IMR-90 (cell line): Measurements from ENCODE around the gene E2F4. TPM values are rescaled to one million over a fixed set of nuclear protein-coding genes. Genes with fewer than 3 reads are reported as not detected.

Source experiments
- ATAC-seq: fragments of 200-7000 bp; cut with Tn5 transposase; 2 replicates; pipeline ENCODE4 v1.9.1; 2020; ENCODE audit warnings: low read depth, mild to moderate bottlenecking, moderate library complexity
- BruUV-seq: library from RNA; stranded (reverse); fragments of 400-500 nt; replicated peaks from 2 replicates; lab custom pipeline; 2021; lab: Mats Ljungman, UMichigan
- CTCF ChIA-PET: fragments of 300-600 bp; formaldehyde crosslinking; extraction: SDS; loops from one replicate; lab custom pipeline; 2021; ENCODE audit warnings: antibody characterized with exemption; lab: Yijun Ruan, JAX
- POLR2A ChIA-PET: fragments of 300-600 bp; sonication (Branson Sonifier 250); formaldehyde crosslinking; loops from one replicate; lab custom pipeline; 2022; ENCODE audit warnings: antibody characterized with exemption; ENCODE audit not compliant: unreplicated experiment; lab: Charles Lee
- DNase-seq: peaks from one replicate; pipeline ENCODE4 v3.0.0; 2013
- H2AFZ ChIP-seq: replicated peaks from 2 replicates; pipeline ENCODE3; 2013; ENCODE audit warnings: low read length, mild to moderate bottlenecking; ENCODE audit not compliant: poor library complexity
- H2AK5ac ChIP-seq: 2 replicates; pipeline ENCODE4 v1.6.1; 2013; ENCODE audit warnings: low read depth, low read length, inconsistent platforms
- H2AK9ac ChIP-seq: replicated peaks from 2 replicates; pipeline ENCODE3; 2013; ENCODE audit warnings: mild to moderate bottlenecking, low read depth, low read length, moderate library complexity; ENCODE audit not compliant: poor library complexity
- H2BK120ac ChIP-seq: 2 replicates; pipeline ENCODE4 v1.6.1; 2013; ENCODE audit warnings: low read depth, low read length, inconsistent platforms
- H2BK15ac ChIP-seq: 3 replicates; pipeline ENCODE4 v1.6.1; 2013; ENCODE audit warnings: low read depth, low read length, inconsistent platforms
- H2BK20ac ChIP-seq: 2 replicates; pipeline ENCODE4 v1.6.1; 2013; ENCODE audit warnings: low read depth, mild to moderate bottlenecking, inconsistent platforms, low read length, moderate library complexity
- H2BK5ac ChIP-seq: 2 replicates; pipeline ENCODE4 v1.6.1; 2013; ENCODE audit warnings: mild to moderate bottlenecking, low read depth, low read length, inconsistent platforms; ENCODE audit not compliant: poor library complexity, severe bottlenecking
- H3K14ac ChIP-seq: replicated peaks from 2 replicates; pipeline ENCODE4 v1.6.1; 2013; ENCODE audit warnings: low read depth, low read length, inconsistent platforms
- H3K18ac ChIP-seq: 2 replicates; pipeline ENCODE4 v1.6.1; 2013; ENCODE audit warnings: low read depth, low read length, control low read depth
- H3K23ac ChIP-seq: 2 replicates; pipeline ENCODE4 v1.6.1; 2013; ENCODE audit warnings: low read depth, low read length, inconsistent platforms
- H3K27ac ChIP-seq: 2 replicates; pipeline ENCODE4 v1.5.1; 2013; ENCODE audit warnings: mild to moderate bottlenecking, control low read depth, low read length; ENCODE audit not compliant: insufficient read depth
- H3K27me3 ChIP-seq: 2 replicates; pipeline ENCODE4 v1.6.1; 2013; ENCODE audit warnings: low read length; ENCODE audit not compliant: control insufficient read depth, insufficient read depth
- H3K36me3 ChIP-seq: 2 replicates; pipeline ENCODE4 v1.6.1; 2013; ENCODE audit warnings: low read length, mixed read lengths; ENCODE audit not compliant: control insufficient read depth, insufficient read depth
- H3K4ac ChIP-seq: 2 replicates; pipeline ENCODE4 v1.6.1; 2013; ENCODE audit warnings: low read depth, low read length, inconsistent platforms
- H3K4me1 ChIP-seq: 2 replicates; pipeline ENCODE4 v1.6.1; 2013; ENCODE audit warnings: low read length, mixed read lengths; ENCODE audit not compliant: control insufficient read depth, insufficient read depth
- H3K4me2 ChIP-seq: 2 replicates; pipeline ENCODE4 v1.6.1; 2013; ENCODE audit warnings: low read depth, mild to moderate bottlenecking, control low read depth, low read length, moderate library complexity
- H3K4me3 ChIP-seq: 2 replicates; pipeline ENCODE4 v1.5.1; 2013; ENCODE audit warnings: low read depth, mild to moderate bottlenecking, control low read depth, low read length, moderate library complexity; ENCODE audit not compliant: insufficient read depth
- H3K56ac ChIP-seq: 2 replicates; pipeline ENCODE4 v1.6.1; 2013; ENCODE audit warnings: low read length, inconsistent platforms; ENCODE audit not compliant: insufficient read depth; ENCODE audit errors: extremely low read depth
- H3K79me1 ChIP-seq, 2 experiments: 2 replicates each; pipeline ENCODE4 v1.6.1; 2013; ENCODE audit warnings: low read length in 2 of 2, inconsistent platforms in 1 of 2, low read depth in 1 of 2
- H3K9ac ChIP-seq: 2 replicates; pipeline ENCODE4 v1.6.1; 2013; ENCODE audit warnings: low read depth, low read length, control low read depth
- H3K9me1 ChIP-seq: 2 replicates; pipeline ENCODE4 v1.6.1; 2013; ENCODE audit warnings: low read length, inconsistent platforms; ENCODE audit not compliant: insufficient read depth
- H3K9me3 ChIP-seq: 2 replicates; pipeline ENCODE4 v1.6.1; 2013; ENCODE audit warnings: low read length; ENCODE audit not compliant: control insufficient read depth, insufficient read depth
- H4K20me1 ChIP-seq: 2 replicates; pipeline ENCODE4 v1.6.1; 2013; ENCODE audit warnings: low read length, inconsistent platforms; ENCODE audit not compliant: insufficient read depth
- H4K5ac ChIP-seq: 2 replicates; pipeline ENCODE4 v1.6.1; 2013; ENCODE audit warnings: mild to moderate bottlenecking, low read depth, low read length, control low read depth
- H4K8ac ChIP-seq, 2 experiments: 2 replicates each; pipeline ENCODE4 v1.6.1; 2013; ENCODE audit warnings: low read depth in 2 of 2, low read length in 2 of 2, control low read depth in 1 of 2, inconsistent platforms in 1 of 2
- H4K91ac ChIP-seq: 2 replicates; pipeline ENCODE4 v1.6.1; 2013; ENCODE audit warnings: low read depth, low read length, inconsistent platforms; ENCODE audit not compliant: insufficient read depth
- CTCF ChIP-seq: conservative IDR thresholded peaks from 2 replicates; pipeline ENCODE4 v1.5.1; 2012; ENCODE audit warnings: mild to moderate bottlenecking, low read depth, low read length, improper control_type of control experiment
- MXI1 ChIP-seq: IDR thresholded peaks from 2 replicates; pipeline ENCODE4 v1.6.1; 2012; ENCODE audit warnings: low read depth, mild to moderate bottlenecking, low read length, moderate library complexity, borderline replicate concordance
- RAD21 ChIP-seq: IDR thresholded peaks from 2 replicates; pipeline ENCODE4 v1.6.1; 2012; ENCODE audit warnings: low read length, improper control_type of control experiment
- RCOR1 ChIP-seq: IDR thresholded peaks from 2 replicates; pipeline ENCODE4 v1.6.1; 2012; ENCODE audit warnings: mild to moderate bottlenecking, low read length, improper control_type of control experiment; ENCODE audit not compliant: insufficient replicate concordance
- RFX5 ChIP-seq: IDR thresholded peaks from 2 replicates; pipeline ENCODE4 v1.8.0; 2012; ENCODE audit warnings: low read depth, mild to moderate bottlenecking, low read length, moderate library complexity
- USF2 ChIP-seq: fragments of 150-350 bp; IDR thresholded peaks from 2 replicates; pipeline ENCODE4 v1.6.1; 2017; ENCODE audit warnings: mild to moderate bottlenecking, antibody characterized with exemption, low read length, low read depth
- WGBS, 2 experiments: methylation state at CpG; one replicate each; pipeline versions ENCODE4 v1.1.5 to v1.1.7; 2013; ENCODE audit warnings: missing lambda C conversion rate in 2 of 2; ENCODE audit not compliant: insufficient read length in 1 of 2; ENCODE audit errors: extremely low coverage in 2 of 2; 5-methylcytosine and 5-hydroxymethylcytosine counted together
- dilution Hi-C: fragments of 300-500 bp; cut with HindIII; formaldehyde crosslinking; loops from one replicate; pipeline ENCODE4 v1.14.3; 2018; ENCODE audit warnings: low sequenced_read_pairs; ENCODE audit not compliant: unreplicated experiment
- in situ Hi-C: fragments of 300-500 bp; cut with MboI; formaldehyde crosslinking; loops from 3 replicates; pipeline ENCODE4 v1.14.3; 2019; ENCODE audit warnings: low sequenced_read_pairs, inconsistent platforms, mixed read lengths
- intact Hi-C: fragments of 100-400 bp; cut with micrococcal nuclease; formaldehyde crosslinking; loops from 2 replicates; pipeline ENCODE4 v1.10.0; 2022
- polyA plus RNA-seq, 3 experiments: library from polyadenylated mRNA; depleted of rRNA; stranded (reverse); fragments of >200 nt; gene quantifications; 2 replicates each; pipeline ENCODE4 v1.2.3, GENCODE V29; 2012; ENCODE audit warnings: low replicate concordance in 1 of 3
- total RNA-seq: library from RNA; depleted of rRNA; stranded (reverse); fragments of >200 nt; gene quantifications from 2 replicates; pipeline ENCODE4 v1.2.3, GENCODE V29; 2012

Gene E2F4
- total and polyA plus RNA-seq, 2 of the 4 experiments (the other 2 are of a cell fraction), result 63.4 to 103 TPM

- Histone ChIP-seq H4K91ac (peak overlapping the region; percentile 24; the same call in 1 of the 2 replicates), H3K4me3 (no peak overlapping the region), H3K9me3 (no peaks in the 10 kb centered on the region), H3K4me1 (peaks cover 31% of the 10 kb centered on the region), H2AK5ac (peak overlapping the region; percentile 66), H2BK5ac (no peak overlapping the region), H4K20me1 (no peaks in the 10 kb centered on the region), H2AFZ (peak overlapping the region; percentile 98), H3K9me1 (peaks cover 20% of the 10 kb centered on the region), H2BK120ac (peak overlapping the region; percentile 15; the same call in 1 of the 2 replicates), H3K27me3 (peaks cover 17% of the 10 kb centered on the region; the same call in 1 of the 2 replicates), H3K18ac (peak overlapping the region; percentile 1; the same call in 1 of the 2 replicates), H3K36me3 (no peaks in the 10 kb centered on the region), H4K5ac (peak overlapping the region; percentile 67), H2AK9ac (no peak overlapping the region), H3K14ac (no peak overlapping the region), H2BK15ac (peak overlapping the region; percentile 21; the same call in 2 of the 3 replicates), H4K8ac (peak overlapping the region in 1 of 2 experiments; percentile 95; a peak in 2 of 4 replicates), H3K4me2 (no peak overlapping the region), H3K79me1 (peaks cover 9 to 31% of the 10 kb centered on the region in 2 experiments; a peak in 3 of 4 replicates), H3K56ac (no peak overlapping the region), H3K4ac (peak overlapping the region; percentile 67), H3K27ac (no peak overlapping the region; the same call in 1 of the 2 replicates), H3K9ac (no peak overlapping the region), H3K23ac (peak overlapping the region; percentile 21; the same call in 1 of the 2 replicates), H2BK20ac (no peak overlapping the region)
- no peak for DNase-seq
- in situ Hi-C loops (no loop called here), dilution Hi-C loops (no loop called here), intact Hi-C loops (no loop called here)
- BruUV-seq, result no TSS peak
- CTCF ChIA-PET, result interaction anchor here (1.1 to 1.3 kb wide), 2 partner anchors 14 to 17 kb away, joined by 4 to 5 read pairs; no protein-coding TSS in a partner anchor
- 24% methylated on average over 3 of the region's 9 CpGs; no CpG with 5 or more reads in 1 of the 2 experiments for WGBS, 2 experiments
- no peak for TF ChIP-seq RAD21
- no peak for TF ChIP-seq RCOR1
- TF ChIP-seq MXI1, result no peak
- no peak for TF ChIP-seq CTCF
- no peak for TF ChIP-seq USF2
- no peak for TF ChIP-seq RFX5
- POLR2A ChIA-PET, result interaction anchor here (0.6 kb wide), 1 partner anchor 232 kb away, joined by 3 read pairs; no protein-coding TSS in a partner anchor
- no peak for ATAC-seq
Observed at GRCh38 chr16:67169011-67169451, 22.9 kb upstream of the E2F4 start.
